ENCODE results near the gene ANO4.

GRCh38 chr12:101174541-101174940 is 380.0 kb downstream of the ANO4 start:
- TF ChIP-seq CTCF (conservative IDR thresholded peaks at IDR 0.05) (no peak), ZFX (IDR thresholded peaks at IDR 0.05) (no peak)
